ENCODE results near the gene CCDC71L. TPM values are rescaled to one million over a fixed set of nuclear protein-coding genes. Genes with fewer than 3 reads are reported as not detected.

Gene CCDC71L
- total RNA-seq, 1 experiment from 2014 or later = 7.1 TPM

DNA sequence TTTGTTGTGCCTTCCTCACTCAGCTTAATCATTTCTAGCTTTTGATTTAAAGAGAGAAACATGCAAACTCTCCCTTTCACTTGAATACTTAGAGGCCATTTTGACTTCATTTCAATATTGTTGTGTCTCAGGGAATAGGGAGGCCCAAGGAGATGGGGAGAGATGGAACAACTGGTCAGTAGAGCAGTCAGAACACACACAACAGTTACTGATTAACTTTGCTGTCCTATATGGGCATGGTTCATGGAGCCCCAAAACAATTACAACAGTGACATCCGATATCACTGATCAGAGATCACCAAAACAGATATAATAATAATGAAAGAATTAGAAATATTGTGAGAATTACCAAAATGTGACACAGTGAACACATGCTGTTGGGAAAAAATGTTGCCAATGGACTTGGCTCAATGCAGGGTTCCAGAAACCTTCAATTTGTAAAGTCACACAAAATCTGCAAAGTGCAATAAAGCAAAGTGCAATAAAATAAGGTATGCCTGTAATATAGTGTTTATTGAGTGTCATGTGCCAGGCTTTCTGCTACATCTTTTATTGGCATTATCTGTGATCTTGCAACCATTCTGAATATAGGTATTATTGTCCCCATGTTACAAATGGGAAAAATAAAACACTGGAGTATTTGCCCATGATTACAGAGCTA lies 38.2 kb downstream of the CCDC71L start:
- no peak for DNase-seq
- Histone ChIP-seq H3K4me3 (no peak overlapping the region), H3K27ac (no peak overlapping the region), H3K4me1 (no peaks in the 10 kb centered on the region), H3K27me3 (no peaks in the 10 kb centered on the region), H3K9me3 (replicated peaks) (no peaks in the 10 kb centered on the region; the same call in 1 of the 2 replicates), H3K36me3 (no peaks in the 10 kb centered on the region)

DNA sequence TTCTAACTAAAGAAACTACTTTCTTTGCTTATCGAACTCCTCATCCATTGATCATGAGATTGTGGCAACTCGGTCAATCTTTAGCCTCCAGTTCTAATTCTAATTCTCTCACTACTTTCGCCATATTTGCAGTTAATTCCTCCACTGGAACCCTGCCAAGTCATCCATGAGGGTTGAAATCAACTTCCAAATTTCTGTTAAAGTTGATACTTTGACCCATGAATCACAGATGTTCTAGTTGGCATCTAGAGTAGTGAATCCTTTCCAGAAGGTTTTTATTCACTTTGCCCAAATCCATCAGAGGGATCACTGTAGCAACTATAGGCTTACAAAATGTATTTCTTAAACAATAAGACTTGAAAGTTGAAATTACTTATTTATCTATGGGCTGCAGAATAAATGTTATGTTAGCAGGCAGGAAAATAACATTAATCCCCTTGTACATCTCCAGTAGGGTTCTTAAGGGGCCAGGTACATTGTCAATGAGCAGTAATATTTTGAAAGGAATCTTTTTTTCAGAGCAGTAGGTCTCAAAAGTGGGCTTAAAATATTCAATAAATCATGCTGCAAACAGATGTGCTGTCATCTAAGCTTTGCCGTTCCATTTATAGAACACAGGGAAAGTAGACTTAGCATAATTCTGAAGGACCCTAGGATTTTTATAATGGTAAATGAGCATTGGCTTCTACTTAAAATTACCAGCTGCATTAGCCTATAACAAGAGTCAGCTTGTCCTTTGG lies 39.4 kb downstream of the CCDC71L start:
- no peaks in the 10 kb centered on the region for H3K36me3 ChIP-seq
- H3K4me3 ChIP-seq = no peak overlapping the region
- no peak for DNase-seq
- H3K9me3 ChIP-seq (replicated peaks) = no peaks in the 10 kb centered on the region; the same call in 1 of the 2 replicates
- H3K27me3 ChIP-seq = no peaks in the 10 kb centered on the region
- no peak overlapping the region for H3K27ac ChIP-seq
- no peaks in the 10 kb centered on the region for H3K4me1 ChIP-seq

DNA sequence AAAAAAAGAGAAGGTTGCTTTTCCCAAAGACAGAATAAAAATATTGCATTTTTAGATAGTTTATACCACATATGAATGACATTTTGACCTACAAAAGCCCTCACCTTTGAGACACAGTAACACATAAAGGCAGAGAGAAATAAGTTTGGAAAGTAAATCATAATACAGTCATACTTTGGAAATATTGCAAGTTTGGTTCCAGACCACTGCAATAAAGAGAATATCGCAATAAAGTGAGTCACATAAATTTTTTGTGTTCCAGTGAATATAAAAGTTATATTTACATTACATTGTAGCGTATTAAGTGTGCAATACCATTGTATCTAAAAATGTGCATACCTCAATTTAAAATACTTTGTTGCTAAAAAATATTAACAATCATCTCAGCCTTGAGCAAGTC lies 40.3 kb downstream of the CCDC71L start:
- Histone ChIP-seq H3K27me3 (no peaks in the 10 kb centered on the region; the same call in 1 of the 2 replicates), H3K36me3 (no peaks in the 10 kb centered on the region), H3K27ac (no peak overlapping the region), H3K9me3 (replicated peaks) (no peaks in the 10 kb centered on the region; the same call in 1 of the 2 replicates), H3K4me3 (no peak overlapping the region), H3K4me1 (no peaks in the 10 kb centered on the region)
- DNase-seq = no peak

DNA sequence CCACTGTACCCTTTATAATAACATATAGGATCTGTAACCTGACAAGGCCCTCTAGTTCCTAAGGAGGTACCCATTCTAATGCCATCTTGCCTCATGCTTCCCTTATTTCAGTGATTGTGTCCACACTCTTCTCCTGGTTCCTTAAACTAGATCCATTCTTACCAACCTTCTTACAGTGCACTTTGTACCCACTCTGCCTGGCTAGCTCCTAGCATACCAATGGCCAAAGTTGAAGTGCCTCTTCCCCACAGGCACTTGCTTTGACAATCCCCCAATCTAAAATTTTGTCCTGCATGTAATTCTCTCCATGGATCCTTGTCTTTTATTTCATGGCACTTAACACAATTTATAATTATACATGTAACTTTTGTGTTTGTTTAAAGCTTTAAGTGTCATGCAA lies 40.9 kb downstream of the CCDC71L start:
- no peaks in the 10 kb centered on the region for H3K36me3 ChIP-seq
- no peaks in the 10 kb centered on the region for H3K4me1 ChIP-seq
- no peaks in the 10 kb centered on the region; the same call in 1 of the 2 replicates for H3K9me3 ChIP-seq (replicated peaks)
- no peak overlapping the region for H3K27ac ChIP-seq
- H3K4me3 ChIP-seq = no peak overlapping the region
- no peak for DNase-seq
- no peaks in the 10 kb centered on the region; the same call in 1 of the 2 replicates for H3K27me3 ChIP-seq

DNA sequence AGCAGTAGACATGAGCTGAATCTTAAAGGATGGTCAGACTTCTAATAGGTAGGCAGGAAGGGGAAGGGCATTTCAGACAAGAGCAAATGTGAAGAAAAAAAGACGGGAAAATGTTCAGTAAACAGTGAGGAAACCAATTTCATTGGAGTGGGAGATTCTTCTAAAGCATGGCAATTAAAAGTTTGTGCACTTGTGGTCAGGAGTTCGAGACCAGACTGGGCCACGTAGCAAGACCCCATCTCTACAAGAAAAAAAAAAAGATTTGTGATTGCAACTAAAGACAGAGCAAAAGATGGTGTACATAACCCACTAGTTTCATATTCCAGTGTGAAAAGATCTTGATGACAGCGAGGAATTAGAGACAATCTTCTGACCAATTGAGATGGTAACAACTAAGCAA lies 41.7 kb downstream of the CCDC71L start:
- no peaks in the 10 kb centered on the region; the same call in 1 of the 2 replicates for H3K9me3 ChIP-seq (replicated peaks)
- H3K4me1 ChIP-seq = no peaks in the 10 kb centered on the region
- H3K4me3 ChIP-seq = no peak overlapping the region
- no peak overlapping the region for H3K27ac ChIP-seq
- no peaks in the 10 kb centered on the region; the same call in 1 of the 2 replicates for H3K27me3 ChIP-seq
- no peaks in the 10 kb centered on the region for H3K36me3 ChIP-seq
- no peak for DNase-seq

DNA sequence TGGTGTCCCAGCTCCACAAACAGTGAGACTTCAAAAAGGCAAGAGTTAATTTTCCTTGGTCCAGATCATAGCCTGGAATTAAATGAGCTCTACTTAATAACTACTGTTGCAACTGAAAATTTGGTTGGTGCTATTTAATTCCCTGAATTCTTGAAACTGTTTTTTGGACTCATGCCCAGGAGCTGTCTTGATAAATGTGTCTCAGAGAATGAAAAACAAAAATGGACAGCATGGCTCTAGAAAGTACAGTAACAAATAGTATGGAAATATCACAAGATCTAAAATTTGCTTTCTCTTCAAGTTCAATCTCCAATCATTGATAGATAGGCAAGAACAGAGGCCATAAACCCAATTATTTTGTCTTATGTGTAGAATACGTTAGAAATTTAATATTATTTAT lies 42.5 kb downstream of the CCDC71L start:
- DNase-seq = no peak
- Histone ChIP-seq H3K27ac (no peak overlapping the region), H3K27me3 (no peaks in the 10 kb centered on the region; the same call in 1 of the 2 replicates)

DNA sequence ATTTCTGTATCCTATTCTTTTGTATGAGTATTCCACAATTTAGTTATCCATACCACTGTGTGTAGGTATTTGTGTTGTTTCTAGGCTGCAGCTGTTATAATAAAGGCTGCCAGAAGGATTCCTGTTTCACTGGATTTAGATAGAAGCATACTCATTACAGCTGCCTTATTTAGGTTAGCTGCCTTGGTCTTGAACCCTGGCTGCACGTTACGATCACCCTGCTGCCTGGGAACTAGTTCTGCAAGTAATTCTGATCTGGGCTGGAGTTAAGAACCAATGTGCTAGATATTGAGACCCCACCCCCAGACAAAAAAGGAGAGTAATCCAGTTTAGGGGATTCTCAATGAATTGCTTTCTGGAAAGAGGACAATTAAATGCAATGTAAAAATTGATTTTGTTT lies 43.1 kb downstream of the CCDC71L start:
- no peaks in the 10 kb centered on the region; the same call in 1 of the 2 replicates for H3K9me3 ChIP-seq (replicated peaks)
- no peaks in the 10 kb centered on the region for H3K4me1 ChIP-seq
- no peaks in the 10 kb centered on the region; the same call in 1 of the 2 replicates for H3K27me3 ChIP-seq
- H3K4me3 ChIP-seq = no peak overlapping the region
- no peak overlapping the region for H3K27ac ChIP-seq
- no peak for DNase-seq
- no peaks in the 10 kb centered on the region for H3K36me3 ChIP-seq

More for the DNA sequence above, 42.5 kb downstream of the CCDC71L start:
- no peaks in the 10 kb centered on the region for H3K36me3 ChIP-seq
- H3K4me3 ChIP-seq = no peak overlapping the region
- no peaks in the 10 kb centered on the region; the same call in 1 of the 2 replicates for H3K9me3 ChIP-seq (replicated peaks)
- H3K4me1 ChIP-seq = no peaks in the 10 kb centered on the region

DNA sequence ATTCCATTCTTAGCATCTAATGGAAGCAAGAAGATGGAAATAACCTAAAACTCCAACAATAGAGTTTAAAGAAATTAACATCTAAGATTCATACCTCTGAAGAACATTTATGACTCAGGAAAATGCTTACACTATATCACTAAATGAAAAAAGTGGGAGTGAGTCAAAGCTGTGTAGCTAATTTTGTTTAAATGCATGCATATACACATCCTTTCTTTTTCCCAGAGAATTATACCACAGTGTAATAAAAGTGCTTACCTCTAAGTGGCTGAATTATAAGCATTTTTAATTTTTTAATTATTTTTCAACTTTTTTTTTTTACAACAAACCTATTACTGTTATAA lies 44.3 kb downstream of the CCDC71L start:
- Histone ChIP-seq H3K4me1 (no peaks in the 10 kb centered on the region), H3K9me3 (replicated peaks) (no peaks in the 10 kb centered on the region; the same call in 1 of the 2 replicates), H3K4me3 (no peak overlapping the region), H3K27me3 (no peaks in the 10 kb centered on the region; the same call in 1 of the 2 replicates), H3K27ac (no peak overlapping the region), H3K36me3 (no peaks in the 10 kb centered on the region)
- DNase-seq = no peak

DNA sequence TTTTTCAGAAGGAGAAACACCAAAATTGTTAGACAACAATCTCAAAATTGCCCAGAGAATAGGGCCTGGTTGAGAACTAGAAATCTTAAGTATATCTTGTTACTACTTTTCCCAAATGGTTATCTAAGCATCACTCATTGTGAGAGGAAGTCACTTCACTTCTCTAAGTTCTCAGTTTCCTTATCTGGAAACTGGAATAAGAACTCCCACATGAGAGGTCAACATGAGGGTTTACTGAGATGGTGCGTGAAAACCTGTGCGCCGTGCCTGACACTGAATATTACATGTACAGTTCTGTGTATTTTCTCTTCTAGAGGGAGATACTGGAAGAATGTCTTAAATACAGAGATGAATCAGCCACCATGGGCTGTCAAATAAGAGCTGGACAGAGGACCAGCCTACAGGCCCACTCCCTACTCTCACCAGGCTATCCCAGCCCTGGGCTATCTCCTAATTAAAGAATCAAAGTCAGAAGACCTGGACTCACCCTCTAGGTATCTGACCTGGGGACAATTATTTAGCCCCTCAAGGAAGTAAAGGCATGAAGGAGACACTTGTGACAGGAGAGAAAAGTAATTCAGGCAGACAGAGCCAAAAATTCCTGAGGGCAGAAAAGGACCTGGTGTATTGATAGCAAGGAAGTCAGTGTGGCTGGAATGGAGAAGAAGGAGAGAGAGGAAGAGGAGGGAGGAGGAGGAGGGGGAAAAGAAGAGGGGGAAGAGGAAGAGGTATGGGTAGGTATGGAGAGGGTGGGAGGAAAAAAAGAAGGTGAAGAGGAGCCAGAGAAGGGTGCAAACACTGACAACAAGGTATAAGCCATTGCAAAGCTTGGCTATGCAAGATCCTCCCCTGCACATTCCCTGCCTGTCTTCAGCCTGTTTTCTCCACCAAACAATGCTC lies 44.9 kb downstream of the CCDC71L start:
- H3K27ac ChIP-seq = no peak overlapping the region
- no peaks in the 10 kb centered on the region; the same call in 1 of the 2 replicates for H3K27me3 ChIP-seq
- H3K36me3 ChIP-seq = no peaks in the 10 kb centered on the region
- no peaks in the 10 kb centered on the region for H3K4me1 ChIP-seq
- no peak for DNase-seq
- no peak overlapping the region for H3K4me3 ChIP-seq
- H3K9me3 ChIP-seq (replicated peaks) = no peaks in the 10 kb centered on the region

DNA sequence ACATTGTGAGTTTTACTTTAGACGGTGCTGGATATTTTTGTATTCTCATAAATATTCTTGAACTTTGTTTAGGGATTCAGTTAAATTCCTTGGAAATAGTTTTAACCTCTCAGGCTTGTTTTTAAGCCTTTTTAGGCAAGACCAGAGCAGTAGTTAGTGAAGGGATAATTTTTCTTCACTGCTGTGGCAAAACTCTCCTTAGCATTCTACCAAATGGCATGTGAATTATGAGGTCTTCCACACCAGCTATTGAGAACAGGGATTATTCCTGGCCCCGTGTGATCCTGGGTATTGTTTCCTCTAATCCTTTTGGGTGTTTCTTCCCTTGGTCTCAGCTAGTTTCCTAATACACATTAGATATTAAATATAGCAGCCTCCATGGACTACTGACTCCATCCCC lies 46.2 kb downstream of the CCDC71L start:
- no peak overlapping the region for H3K27ac ChIP-seq
- no peak overlapping the region for H3K4me3 ChIP-seq
- H3K9me3 ChIP-seq (replicated peaks) = no peaks in the 10 kb centered on the region
- no peaks in the 10 kb centered on the region; the same call in 1 of the 2 replicates for H3K27me3 ChIP-seq
- no peaks in the 10 kb centered on the region for H3K4me1 ChIP-seq
- no peak for DNase-seq
- H3K36me3 ChIP-seq = no peaks in the 10 kb centered on the region

DNA sequence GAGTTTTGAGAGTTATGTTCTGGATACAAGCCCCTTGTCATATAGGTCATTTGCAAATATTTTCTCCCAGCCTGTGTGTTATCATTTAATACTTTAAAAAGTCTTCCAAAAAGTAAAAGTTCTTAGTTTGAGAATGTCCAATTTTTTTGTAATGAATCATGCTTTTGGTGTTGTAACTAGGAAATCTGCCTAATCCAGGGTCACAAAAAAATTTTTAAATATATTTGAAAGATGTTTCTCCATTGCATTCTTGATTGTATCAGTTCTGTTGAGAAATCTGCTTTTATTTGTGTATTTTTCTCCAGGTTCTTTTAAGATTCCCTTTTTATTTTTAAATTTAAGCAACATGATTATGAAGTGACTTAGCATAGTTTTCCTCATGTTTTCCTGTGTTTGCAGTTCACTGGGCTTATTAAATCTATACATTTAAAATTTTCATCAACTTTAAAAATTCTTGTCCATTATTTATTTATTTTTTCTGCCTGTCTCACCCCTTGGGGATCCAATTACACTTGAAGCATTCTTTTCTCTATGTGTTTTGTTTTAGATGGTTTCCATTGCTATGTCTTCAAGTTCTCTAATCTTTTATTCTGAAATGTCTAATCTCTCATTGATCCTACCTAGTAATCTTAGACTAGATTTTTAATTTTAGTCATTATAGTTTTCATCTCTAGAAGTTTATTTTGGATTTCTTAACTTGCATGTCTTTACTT lies 47.0 kb downstream of the CCDC71L start:
- Histone ChIP-seq H3K9me3 (replicated peaks) (no peaks in the 10 kb centered on the region), H3K27me3 (no peaks in the 10 kb centered on the region; the same call in 1 of the 2 replicates), H3K27ac (no peak overlapping the region), H3K36me3 (no peaks in the 10 kb centered on the region), H3K4me1 (no peaks in the 10 kb centered on the region), H3K4me3 (no peak overlapping the region)
- no peak for DNase-seq

DNA sequence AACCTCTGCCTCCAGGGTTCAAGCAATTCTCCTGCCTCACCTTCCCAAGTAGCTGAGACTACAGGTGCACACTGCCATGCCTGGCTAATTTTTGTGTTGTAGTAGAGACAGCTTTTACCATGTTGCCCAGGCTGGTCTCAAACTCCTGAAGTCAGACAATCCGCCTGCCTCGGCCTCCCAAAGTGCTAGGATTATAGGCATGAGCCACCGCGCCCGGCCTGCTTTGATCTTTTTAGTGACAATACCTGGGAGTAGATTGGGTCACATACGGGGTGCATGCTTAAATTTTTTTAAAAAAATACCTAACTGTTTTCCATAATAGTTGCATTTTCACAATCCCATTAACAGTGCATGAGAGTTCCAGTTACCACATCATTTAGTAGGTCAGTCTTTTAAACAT lies 47.7 kb downstream of the CCDC71L start:
- Histone ChIP-seq H3K4me3 (no peak overlapping the region), H3K27me3 (no peaks in the 10 kb centered on the region; the same call in 1 of the 2 replicates), H3K4me1 (no peaks in the 10 kb centered on the region), H3K27ac (no peak overlapping the region), H3K9me3 (replicated peaks) (no peaks in the 10 kb centered on the region), H3K36me3 (no peaks in the 10 kb centered on the region)
- DNase-seq = no peak

DNA sequence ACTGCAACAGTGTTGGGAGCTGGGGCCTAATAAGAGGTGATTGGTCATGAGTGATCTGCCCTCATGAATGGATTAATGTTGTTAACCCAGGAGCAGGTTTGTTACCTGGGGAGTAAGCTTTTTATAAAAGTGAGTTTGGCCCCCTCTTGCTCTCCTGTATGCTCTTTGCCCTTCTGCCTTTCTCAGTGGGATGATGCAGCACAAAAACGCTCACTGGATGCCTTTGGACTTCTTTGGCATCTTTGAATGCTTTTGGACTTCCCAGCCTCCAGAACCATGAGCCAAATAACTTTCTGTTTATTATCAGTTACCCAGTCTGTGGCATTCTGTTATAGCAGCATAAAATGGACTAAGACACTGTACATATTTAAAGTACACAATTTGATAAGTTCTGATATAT lies 48.5 kb downstream of the CCDC71L start:
- H3K4me3 ChIP-seq = no peak overlapping the region
- no peaks in the 10 kb centered on the region for H3K4me1 ChIP-seq
- H3K36me3 ChIP-seq = no peaks in the 10 kb centered on the region
- H3K27ac ChIP-seq = no peak overlapping the region
- no peaks in the 10 kb centered on the region for H3K9me3 ChIP-seq (replicated peaks)
- DNase-seq = no peak
- H3K27me3 ChIP-seq = no peaks in the 10 kb centered on the region; the same call in 1 of the 2 replicates

DNA sequence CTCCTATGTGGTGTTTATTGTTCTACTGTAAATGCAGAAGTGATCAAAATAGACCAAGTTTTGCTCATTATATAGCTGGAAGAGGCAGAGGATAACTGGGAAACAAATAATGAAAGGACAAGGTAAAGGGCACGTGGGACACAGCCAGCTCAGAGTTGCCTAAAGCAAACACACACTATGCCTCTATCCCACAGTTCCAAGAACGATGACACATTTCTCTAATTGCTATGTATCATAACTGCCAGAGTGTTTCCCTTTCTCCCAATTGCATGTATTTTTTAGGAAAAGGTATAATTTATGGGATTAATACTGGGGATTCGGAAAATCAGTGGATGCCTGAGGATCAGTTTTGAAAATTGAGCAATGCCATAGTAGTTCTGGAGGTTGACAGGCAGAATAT lies 49.0 kb downstream of the CCDC71L start:
- Histone ChIP-seq H3K27me3 (no peaks in the 10 kb centered on the region; the same call in 1 of the 2 replicates), H3K4me1 (no peaks in the 10 kb centered on the region), H3K9me3 (replicated peaks) (no peaks in the 10 kb centered on the region), H3K27ac (no peak overlapping the region), H3K36me3 (no peaks in the 10 kb centered on the region), H3K4me3 (no peak overlapping the region)
- DNase-seq = no peak

Data from SJCRH30 (cell line).